HG02938 (cell line): ENCODE measurements around the gene DRC3.

Experiments used
- ATAC-seq: cut with Tn5 transposase; IDR thresholded peaks from one replicate; pipeline ENCODE4 v1.9.1; 2021; ENCODE audit warnings: mild to moderate bottlenecking, moderate library complexity; ENCODE audit not compliant: unreplicated experiment

Gene DRC3

GRCh38 chr17:17964710-17965109 lies 8.0 kb upstream of the DRC3 start:
- no peak for ATAC-seq

GRCh38 chr17:17965152-17965721 lies 7.4 kb upstream of the DRC3 start:
- ATAC-seq = no peak

- no peak for ATAC-seq
Measured at GRCh38 chr17:17966399-17966798, 6.3 kb upstream of the DRC3 start.

GRCh38 chr17:17970699-17971430 lies 1.8 kb upstream of the DRC3 start:
- no peak for ATAC-seq

- ATAC-seq = no peak
Measured at GRCh38 chr17:17971431-17972125, 1.1 kb upstream of the DRC3 start.

GRCh38 chr17:17972952-17973254 lies 241 bp downstream of the DRC3 start:
- no peak for ATAC-seq

GRCh38 chr17:17975436-17975835 lies 2.8 kb downstream of the DRC3 start:
- ATAC-seq = no peak

GRCh38 chr17:17976931-17977570 lies 4.4 kb downstream of the DRC3 start:
- ATAC-seq = no peak

- no peak for ATAC-seq
Measured at GRCh38 chr17:17978481-17979424, 6.1 kb downstream of the DRC3 start.

GRCh38 chr17:17979778-17980177 lies 7.1 kb downstream of the DRC3 start:
- ATAC-seq = no peak

GRCh38 chr17:17981330-17981729 lies 8.7 kb downstream of the DRC3 start:
- no peak for ATAC-seq

- ATAC-seq = no peak
Measured at GRCh38 chr17:17982801-17983200, 10.1 kb downstream of the DRC3 start.

GRCh38 chr17:17983376-17983775 lies 10.7 kb downstream of the DRC3 start:
- ATAC-seq = no peak

- no peak for ATAC-seq
Measured at GRCh38 chr17:17983776-17984175, 11.1 kb downstream of the DRC3 start.

GRCh38 chr17:17985153-17985552 lies 12.5 kb downstream of the DRC3 start:
- ATAC-seq = no peak

- ATAC-seq = no peak
Measured at GRCh38 chr17:17985555-17985954, 12.9 kb downstream of the DRC3 start.

- ATAC-seq = no peak
Measured at GRCh38 chr17:17987187-17987896, 14.7 kb downstream of the DRC3 start.

GRCh38 chr17:17987901-17988300 lies 15.2 kb downstream of the DRC3 start:
- no peak for ATAC-seq

- ATAC-seq = no peak
Measured at GRCh38 chr17:17988427-17988945, 15.8 kb downstream of the DRC3 start.

- ATAC-seq = no peak
Measured at GRCh38 chr17:17989081-17989480, 16.4 kb downstream of the DRC3 start.
